HG02938 (cell line): ENCODE results near the gene BTBD10.
"Not testable (repeated sequence)": the region's sequence is repeated elsewhere in the genome, so short reads cannot be mapped to it uniquely, and the experiment has no call there.

Source experiments
- ATAC-seq: cut with Tn5 transposase; IDR thresholded peaks from one replicate; pipeline ENCODE4 v1.9.1; 2021; ENCODE audit warnings: mild to moderate bottlenecking, moderate library complexity; ENCODE audit not compliant: unreplicated experiment

BTBD10 gene

DNA sequence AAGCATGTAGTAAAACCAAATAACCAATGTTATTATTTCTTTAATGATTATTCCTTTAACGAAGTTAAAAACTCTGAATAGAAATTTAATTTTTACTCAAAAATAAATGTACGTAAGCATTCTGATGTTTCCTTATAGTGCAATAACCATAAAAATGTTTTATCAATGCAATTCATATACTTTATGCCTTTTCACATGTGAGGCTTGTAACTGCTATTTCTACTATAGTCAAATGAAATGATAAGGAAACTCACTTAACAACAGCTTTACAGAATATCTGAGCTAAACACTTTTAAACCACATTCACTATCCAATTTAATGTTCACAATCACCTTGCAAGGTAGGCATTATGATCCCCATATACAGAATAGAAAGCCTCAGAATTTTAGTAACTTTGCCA is 17.4 kb downstream of the BTBD10 start:
- ATAC-seq: no peak

DNA sequence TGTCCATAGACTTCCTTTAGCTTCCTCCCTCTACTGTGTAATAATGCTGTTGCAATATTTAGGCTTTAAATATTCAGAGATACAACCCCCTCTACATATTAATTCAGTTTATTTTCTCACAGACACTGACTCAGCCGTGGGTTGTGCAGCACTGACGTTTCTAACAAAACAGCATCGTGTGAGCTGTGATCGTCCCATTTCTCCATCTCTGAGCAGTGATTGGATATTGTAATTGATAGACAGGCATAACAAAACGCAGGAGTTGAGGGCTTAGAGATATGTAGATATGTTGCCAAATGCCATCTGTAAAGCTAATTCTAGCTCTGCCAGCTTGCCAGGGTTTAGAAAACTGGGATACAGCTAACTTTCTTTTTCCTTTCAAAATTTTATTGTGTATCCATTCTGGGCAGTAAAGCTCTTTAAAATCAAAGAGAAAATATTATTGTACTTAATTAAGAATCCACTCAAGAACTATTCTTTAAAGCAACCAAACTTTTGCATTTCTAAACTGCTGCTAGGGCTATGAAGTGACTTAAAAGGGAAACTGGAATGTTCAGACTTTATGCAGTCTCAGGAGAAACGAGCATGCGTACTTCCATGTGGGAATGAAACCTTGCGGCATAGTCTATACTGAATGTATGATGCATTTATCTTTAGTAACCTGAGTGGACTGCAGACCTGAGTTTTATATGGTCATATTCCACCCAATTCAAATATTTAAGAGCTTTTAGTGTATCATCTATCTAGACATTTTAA is 22.7 kb downstream of the BTBD10 start:
- ATAC-seq: no peak

DNA sequence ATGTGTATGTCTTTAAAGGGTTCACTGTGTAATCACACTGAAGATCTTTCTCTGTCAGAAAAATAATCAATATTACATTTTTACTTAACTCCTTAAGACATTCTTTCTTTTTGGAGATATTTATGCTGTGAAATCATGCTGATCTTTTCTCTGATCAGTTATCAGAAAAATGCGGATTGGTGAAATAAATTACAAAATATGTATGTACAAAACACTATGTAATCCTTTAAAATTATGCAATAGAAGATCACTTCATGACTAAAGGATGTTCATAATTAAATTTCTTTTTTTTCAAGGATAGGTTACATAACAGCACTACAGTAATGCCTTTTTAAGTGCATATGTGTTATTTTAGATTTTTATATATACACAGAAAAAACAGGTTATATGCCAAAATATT is 24.7 kb downstream of the BTBD10 start:
- ATAC-seq: no peak

DNA sequence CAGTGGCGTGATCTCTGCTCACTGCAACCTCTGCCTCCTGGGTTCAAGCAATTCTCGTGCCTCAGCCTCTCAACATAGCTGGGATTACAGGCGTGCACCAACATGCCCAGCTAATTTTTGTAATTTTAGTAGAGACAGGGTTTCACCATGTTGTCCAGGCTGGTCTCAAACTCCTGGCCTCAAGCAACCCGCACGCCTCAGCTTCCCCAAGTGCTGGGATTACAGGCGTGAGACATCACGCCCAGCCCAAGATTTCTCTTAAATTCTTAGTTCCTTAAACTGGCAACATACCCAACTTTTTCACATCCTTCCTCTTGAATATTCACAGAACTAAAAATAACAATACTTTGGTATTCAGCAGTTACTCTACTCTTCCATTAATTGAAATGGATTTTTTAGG is 26.2 kb downstream of the BTBD10 start:
- ATAC-seq: not testable (repeated sequence)

DNA sequence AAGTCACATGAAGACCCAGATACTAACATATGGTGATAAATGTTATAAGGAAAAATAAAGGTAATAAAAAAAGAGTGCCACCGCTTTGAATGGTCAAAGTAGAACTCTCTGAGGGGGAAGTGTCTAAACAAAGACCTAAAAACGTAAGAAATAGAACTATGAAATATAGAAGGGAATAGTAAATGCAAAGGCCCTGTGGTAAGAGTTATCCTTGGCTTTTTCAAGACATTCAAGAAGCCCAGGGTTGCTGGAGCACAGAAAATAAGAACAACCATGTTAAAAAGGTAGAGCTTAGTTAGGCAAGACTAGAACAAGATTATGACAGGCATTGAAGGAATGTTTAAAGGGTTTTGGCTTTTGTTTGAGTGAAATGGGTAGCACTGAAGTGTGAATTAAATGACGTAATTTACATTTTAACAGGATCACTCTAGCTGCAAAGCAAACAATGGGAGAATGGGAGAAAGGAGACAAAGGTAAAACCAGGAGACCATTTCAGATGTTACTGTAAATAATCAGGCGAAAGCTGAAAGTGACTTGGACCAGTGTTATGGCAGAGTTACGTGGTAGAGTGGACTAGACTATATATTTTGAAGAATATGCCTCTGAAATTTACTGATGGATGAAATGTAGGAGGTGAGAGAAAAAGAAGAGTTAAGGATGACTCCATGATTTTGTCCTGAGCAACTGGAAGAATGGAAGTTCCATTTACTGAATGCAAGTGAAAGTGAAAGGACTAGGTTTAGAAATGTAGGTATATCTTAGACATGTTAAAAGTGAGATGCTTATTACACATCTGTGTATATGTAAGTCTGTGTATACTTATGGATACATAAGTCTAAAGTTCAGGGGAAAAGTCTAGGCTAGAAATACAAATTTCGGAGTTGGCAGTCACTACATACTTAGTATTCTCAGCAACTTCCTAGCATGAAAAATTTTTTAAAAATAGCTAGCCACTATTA is 28.5 kb downstream of the BTBD10 start:
- ATAC-seq: no peak

DNA sequence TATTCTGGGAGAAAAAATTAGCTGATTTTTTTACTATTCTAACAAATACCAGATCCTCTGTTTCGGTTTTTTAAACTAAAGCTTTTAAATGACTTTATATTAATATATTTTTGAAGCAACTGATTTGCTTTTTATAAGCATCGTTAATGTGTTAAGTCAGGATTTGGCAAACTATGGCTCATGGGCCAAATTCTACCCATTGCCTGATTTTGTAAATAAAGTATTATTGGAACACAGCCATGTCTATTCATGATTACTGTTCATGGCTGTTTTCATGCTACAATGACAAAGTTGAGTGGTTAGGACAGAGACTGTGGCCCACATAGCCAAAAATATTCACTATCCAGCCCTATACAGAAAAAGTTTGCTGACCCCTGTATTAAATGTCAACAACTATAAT is 29.6 kb downstream of the BTBD10 start:
- no peak for ATAC-seq

DNA sequence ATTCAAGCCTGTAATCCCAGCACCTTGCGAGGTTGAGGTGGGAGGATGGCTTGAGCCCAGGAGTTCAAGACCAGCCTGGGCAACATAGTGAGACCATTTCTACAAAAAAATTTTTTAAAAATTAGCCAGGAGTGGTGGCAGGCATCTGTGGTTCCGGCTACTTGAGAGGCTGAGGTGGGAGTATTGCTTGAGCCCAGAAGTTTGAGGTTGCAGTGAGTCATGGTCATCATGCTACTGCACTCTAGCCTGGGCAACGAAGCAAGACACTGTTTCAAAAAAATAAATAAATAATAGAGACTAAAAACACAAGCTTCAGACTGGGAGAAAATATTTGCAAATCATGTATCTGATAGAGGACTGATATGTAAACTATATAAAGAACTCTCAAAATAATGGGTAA is 33.2 kb downstream of the BTBD10 start:
- no peak for ATAC-seq

DNA sequence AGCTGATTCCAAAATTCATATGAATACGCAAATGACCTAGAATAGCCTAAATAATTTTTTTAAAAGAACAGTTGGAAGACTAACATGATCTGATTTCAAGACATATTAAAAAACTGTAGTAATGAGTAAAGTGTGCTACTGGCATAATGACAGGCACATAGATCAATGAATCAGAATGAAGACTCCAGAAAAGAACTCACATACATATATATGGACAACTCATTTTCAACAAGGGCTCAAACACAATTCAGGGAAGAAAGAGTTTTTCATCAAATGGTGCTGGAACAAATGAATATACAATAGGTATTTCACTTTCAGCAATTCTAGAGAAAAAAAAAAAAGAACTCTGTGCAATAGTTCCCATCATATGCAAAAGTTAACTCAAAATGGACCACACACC is 33.7 kb downstream of the BTBD10 start:
- no peak for ATAC-seq

DNA sequence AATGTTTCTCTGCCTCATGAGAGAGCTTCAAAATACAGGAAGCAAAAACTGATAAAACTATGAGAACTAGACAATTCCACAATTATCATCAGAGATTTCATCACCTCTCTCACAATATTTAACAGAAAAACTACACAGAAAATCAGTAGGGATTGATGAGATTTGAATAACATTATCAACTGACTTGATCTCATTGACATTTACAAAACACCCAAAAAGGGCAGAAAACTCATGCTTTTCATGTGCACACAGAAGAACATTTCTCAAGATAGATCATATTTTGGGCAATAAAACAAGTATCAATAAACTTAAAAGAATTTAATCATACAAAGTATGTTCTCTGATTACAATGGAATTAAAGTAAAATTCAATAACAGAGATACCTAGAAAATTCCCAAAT is 35.6 kb downstream of the BTBD10 start:
- no peak for ATAC-seq

DNA sequence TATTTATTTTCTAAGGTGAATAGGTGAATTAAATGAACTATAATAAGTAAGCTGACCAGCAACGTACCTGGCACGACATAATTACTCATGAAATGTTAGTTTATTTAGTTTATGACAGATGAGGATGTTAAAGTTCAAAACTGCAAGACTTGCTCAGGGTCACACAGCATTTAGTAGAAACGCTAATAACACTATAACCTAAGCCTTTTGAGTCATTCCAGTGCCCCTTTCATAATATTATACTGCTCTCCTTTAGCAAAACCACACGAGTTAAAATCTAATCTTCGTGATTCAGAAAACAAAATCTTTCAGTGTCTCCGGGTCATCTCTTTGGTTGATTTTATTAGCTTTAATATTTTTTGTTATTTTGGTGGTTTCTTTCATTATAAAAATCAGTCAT is 39.6 kb downstream of the BTBD10 start:
- no peak for ATAC-seq

DNA sequence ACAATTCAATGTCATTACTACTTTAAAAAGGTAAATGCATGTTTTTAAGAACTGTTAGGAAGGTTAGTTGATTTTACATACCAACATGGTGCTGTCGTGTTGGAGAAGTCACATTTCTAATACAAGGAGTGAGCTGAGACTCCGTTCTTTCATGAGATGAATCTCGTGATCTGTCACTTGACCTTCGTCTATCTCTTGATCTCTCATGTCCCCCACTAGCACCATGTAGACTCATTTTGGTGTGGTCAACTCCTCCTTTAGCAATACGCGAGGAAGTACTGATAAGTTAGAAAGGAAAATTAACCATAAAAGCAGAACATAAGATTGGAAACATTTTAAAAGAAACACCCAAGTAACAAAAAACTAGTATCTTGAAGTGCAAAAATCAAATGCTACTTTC is 41.5 kb downstream of the BTBD10 start:
- ATAC-seq: no peak

DNA sequence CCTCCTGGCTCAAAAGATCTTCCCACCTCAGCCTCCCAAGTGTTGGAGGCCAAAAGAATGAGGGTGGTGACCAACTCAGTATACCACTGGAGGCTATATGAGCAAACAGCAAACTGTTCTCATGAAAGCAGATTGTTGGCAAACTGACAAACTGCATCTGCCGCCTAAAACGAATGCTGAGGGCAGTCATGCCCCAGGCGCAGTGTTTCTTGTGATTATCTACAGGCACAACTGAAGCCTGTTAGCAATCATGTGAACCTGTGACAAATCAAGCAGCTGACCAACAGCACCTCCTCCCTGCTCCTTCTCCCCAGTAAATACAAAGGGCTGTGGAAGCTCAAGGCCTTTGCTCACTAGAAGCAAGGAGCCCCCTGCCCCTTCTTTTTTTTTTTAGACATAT is 47.8 kb downstream of the BTBD10 start:
- no peak for ATAC-seq

DNA sequence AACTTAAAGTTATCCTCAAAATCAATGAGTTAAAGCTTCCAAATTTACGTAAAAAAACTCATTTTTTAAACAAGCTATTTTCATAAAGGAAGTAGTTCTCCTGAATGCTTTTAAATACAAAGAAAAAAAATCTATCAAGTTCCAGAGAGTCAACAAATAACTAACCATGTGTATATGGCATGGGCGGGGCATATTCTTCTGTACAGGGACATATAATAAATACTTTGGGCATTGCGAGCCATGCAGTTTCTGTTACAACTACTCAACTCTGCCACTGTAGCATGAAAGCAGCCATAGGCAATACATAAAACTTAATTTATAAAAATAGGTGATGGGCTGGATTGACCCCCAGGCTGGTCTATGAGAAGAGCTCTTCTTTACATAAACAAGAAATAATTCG is 57.8 kb downstream of the BTBD10 start:
- no peak for ATAC-seq

DNA sequence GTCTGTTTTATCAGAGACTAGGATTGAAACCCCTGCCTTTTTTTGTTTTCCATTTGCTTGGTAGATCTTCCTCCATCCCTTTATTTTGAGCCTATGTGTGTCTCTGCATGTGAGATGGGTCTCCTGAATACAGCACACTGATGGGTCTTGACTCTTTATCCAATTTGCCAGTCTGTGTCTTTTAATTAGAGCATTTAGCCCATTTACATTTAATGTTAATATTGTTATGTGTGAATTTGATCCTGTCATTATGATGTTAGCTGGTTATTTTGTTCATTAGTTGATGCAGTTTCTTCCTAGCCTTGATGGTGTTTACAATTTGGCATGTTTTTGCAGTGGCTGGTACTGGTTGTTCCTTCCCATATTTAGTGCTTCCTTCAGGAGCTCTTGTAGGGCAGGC is 64.7 kb downstream of the BTBD10 start:
- not testable (repeated sequence) for ATAC-seq

DNA sequence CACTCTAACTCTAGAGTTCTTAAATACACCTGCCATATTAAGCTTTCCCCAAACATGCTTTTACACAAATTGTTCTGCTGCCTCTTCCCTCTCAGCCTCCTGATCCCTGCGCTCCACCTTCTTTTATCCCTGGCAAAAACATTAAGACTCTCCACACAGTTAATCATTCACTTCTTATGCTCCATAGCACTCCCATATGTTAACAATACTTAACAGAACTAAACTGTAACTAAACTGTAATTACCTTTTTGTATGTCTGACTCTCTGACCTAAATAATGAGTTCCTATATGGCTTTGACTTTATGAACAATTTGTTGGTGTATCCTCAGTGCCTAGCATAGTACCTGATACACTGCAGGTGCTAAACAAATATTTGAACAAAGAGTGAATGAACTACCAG is 71.8 kb downstream of the BTBD10 start:
- ATAC-seq: no peak

DNA sequence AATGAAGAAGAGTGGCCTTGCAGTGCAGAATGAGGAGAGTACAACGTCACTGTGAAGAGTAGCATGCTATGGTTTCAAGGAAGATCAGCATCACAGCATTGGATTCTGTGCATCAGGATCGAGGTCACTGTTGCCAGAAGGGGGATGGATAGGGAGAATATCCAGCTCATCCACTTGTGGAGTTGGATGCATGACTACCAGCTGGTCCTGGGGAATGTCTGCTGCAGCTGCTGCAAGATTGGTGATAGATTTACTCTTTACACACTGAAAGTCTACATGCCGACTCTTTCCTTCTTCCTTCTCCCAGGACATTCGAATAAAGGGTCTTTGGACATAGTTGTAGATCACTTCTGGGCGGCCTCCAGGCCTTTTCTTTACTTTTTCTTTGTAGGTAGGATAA is 74.3 kb downstream of the BTBD10 start:
- no peak for ATAC-seq

DNA sequence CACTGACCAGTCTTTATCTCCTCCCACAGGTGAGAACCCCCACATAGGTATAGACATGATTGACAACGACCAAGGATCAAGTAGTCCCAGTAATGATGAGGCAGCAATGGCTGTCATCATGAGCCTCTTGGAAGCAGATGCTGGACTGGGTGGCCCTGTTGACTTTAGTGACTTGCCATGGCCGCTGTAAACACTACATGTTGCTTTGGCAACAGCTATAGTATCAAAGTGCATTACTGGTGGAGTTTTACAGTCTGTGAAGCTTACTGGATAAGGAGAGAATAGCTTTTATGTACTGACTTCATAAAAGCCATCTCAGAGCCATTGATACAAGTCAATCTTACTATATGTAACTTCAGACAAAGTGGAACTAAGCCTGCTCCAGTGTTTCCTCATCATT is 76.5 kb downstream of the BTBD10 start:
- no peak for ATAC-seq

DNA sequence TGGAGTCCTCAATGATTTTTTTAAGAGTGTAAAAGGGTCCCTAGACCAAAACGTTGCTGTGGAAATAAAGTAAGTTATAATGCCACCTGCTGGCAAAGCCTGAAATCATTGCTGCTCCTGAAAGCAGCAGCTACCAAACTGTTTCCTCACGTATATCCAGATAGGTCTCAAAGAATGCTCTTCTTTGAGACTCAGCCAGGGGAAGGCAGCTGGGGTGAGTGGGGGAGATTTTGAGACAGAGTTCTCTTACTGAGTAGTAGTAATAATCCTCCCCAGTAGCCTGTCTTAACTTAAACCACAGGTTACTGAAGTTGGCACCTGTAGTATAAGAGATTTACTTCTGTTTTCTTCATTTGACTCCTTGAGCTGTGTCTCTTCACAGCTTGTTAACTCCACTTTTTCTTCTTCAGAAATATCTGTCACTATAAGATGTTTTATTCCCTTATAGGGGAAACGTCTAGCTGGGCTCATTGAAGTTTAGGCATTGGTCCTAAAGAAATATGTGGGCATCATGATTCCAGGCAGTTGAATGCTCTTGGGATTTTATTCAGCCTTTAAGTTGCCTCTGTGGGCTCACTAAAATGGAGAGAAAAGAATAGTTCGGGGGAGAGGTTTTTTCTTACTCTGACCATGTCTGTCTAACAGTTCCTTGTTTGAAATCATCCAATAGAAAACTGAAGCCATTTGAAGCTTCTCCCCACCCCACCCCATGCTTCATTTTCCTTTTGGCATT is 77.9 kb downstream of the BTBD10 start:
- peak; percentile 72 for ATAC-seq

DNA sequence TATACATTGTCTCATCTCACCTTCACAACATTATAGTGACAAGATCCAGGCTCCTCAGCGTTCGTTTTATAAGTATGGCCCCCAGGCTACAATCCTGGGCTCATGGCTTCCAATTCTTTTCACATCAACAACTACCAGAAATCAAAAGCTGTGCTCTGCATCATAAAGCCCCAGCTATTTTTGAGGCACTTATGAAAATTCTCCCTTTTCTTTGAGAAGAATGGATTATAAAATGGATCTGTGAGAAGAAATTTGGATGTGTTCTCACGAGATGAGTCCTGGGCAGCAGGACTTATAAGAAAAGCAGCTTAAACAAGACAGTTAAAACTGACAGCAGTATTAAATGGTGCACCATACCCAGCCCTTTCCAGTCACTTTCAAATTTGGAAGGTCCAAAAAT is 80.3 kb downstream of the BTBD10 start:
- ATAC-seq: no peak

DNA sequence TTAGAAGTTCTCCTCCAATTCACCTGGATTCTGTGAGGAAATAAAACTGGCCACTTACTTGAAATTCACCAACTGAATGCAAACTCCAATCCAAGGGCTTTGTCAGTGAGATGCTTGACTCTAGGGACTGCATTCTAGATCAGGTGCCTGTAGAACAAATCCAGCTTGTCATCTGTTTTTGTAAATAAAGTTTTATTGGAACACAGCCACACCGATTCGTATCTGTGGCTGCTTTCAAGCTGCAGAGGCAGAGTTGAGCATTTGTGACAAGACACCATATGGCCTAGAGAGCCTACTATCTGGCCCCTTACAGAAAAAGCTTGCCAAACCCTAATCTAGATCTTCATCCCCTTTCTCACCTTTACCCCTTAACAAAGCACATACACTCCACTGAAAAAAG is 82.3 kb downstream of the BTBD10 start:
- ATAC-seq: no peak

DNA sequence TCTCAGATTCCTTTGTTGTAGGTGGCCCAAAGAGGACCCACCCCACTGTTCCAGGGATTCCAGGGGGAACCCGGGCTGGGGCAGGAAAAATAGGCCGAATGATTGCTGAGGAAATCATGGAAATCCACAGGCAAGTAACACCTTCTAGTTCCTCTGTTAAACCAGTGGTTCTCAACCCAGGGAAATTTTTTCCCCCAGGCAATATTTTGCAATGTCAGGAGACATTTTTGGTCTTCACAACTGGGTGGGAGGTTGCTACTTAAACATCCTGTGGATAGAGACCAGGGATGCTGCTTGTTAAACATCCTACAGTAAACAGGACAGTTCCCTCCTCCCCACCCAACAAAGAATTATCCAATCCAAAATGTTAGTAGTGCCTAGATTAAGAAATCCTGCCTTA is 84.7 kb downstream of the BTBD10 start:
- no peak for ATAC-seq

DNA sequence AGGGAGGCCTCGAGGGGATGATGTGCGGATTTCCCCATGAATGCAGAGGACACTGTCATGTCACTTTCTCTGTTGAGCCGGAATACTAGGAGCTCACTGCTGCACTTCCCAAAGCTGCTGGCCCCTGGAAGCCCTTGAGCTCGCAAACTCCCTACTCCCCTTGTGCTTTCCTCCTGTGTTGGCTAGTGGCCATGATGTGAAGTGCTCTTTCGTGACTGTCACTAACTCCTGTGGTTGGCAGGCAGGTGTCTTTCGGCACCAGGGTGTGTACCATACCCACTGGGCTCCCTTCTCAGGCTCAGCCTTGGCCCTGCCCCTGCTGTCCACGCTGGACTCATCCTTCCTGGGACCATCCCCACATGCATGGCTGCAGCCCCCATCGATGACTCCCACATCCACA is 86.2 kb downstream of the BTBD10 start:
- no peak for ATAC-seq
